GM18511 (cell line): ENCODE measurements around the gene PLXNA3.

ENCODE experiments used
- ATAC-seq: cut with Tn5 transposase; IDR thresholded peaks from one replicate; pipeline ENCODE4 v1.9.1; 2021; ENCODE audit warnings: mild to moderate bottlenecking, moderate library complexity; ENCODE audit not compliant: unreplicated experiment

Gene PLXNA3

GRCh38 chrX:154476821-154477220 lies 18.7 kb downstream of the PLXNA3 start:
- no peak for ATAC-seq

- ATAC-seq, result no peak
These were observed 19.9 kb downstream of the PLXNA3 start for GRCh38 chrX:154477891-154478477.

GRCh38 chrX:154478728-154479622 lies 20.9 kb downstream of the PLXNA3 start, which contains the start of gene LAGE3:
TSS of gene LAGE3 (minus strand) at chrX:154479281. CDS start at chrX:154478915, 366 bp downstream.
- peak; percentile 86 for ATAC-seq

- ATAC-seq, result no peak
These were observed 23.1 kb downstream of the PLXNA3 start for GRCh38 chrX:154481195-154481594.

GRCh38 chrX:154481911-154482601 lies 24.0 kb downstream of the PLXNA3 start:
- ATAC-seq, result no peak

- ATAC-seq, result no peak
These were observed 24.7 kb downstream of the PLXNA3 start for GRCh38 chrX:154482786-154483185.

- no peak for ATAC-seq
These were observed 25.2 kb downstream of the PLXNA3 start for GRCh38 chrX:154483325-154483724.

- no peak for ATAC-seq
These were observed 26.4 kb downstream of the PLXNA3 start for GRCh38 chrX:154484255-154485149.

- ATAC-seq, result no peak
These were observed 27.3 kb downstream of the PLXNA3 start for GRCh38 chrX:154485150-154486051.

GRCh38 chrX:154486052-154486395 lies 27.9 kb downstream of the PLXNA3 start:
- ATAC-seq, result no peak

GRCh38 chrX:154486396-154487207 lies 28.5 kb downstream of the PLXNA3 start, which contains the start of gene UBL4A:
TSS of gene UBL4A (minus strand) at chrX:154486615. CDS start at chrX:154486584, 31 bp downstream.
- no peak for ATAC-seq

GRCh38 chrX:154487518-154488290 lies 29.6 kb downstream of the PLXNA3 start:
- ATAC-seq, result no peak

GRCh38 chrX:154488336-154489075 lies 30.4 kb downstream of the PLXNA3 start:
- ATAC-seq, result no peak

GRCh38 chrX:154489182-154489581 lies 31.1 kb downstream of the PLXNA3 start:
- ATAC-seq, result no peak

- peak; percentile 22 for ATAC-seq
These were observed 31.9 kb downstream of the PLXNA3 start for GRCh38 chrX:154490021-154490413.

- ATAC-seq, result peak; percentile 82
These were observed 32.5 kb downstream of the PLXNA3 start, which contains the start of gene SLC10A3 for GRCh38 chrX:154490414-154491083. TSS of gene SLC10A3 (minus strand) at chrX:154490629. CDS start at chrX:154488940, 1,689 bp downstream.

GRCh38 chrX:154494715-154495114 lies 36.6 kb downstream of the PLXNA3 start:
- ATAC-seq, result no peak
